SK-N-DZ (cell line): ENCODE data around the gene SPHK2.
A peak's percentile ranks its signal among the peaks of the same experiment; 100 is the strongest.
"Not testable (repeated sequence)": the region's sequence is repeated elsewhere in the genome, so short reads cannot be mapped to it uniquely, and the experiment has no call there.

Experiments
- DNase-seq: peaks from one replicate; pipeline ENCODE4 v3.0.0-alpha.2; 2015; ENCODE audit warnings: low spot score

SPHK2 gene

DNA sequence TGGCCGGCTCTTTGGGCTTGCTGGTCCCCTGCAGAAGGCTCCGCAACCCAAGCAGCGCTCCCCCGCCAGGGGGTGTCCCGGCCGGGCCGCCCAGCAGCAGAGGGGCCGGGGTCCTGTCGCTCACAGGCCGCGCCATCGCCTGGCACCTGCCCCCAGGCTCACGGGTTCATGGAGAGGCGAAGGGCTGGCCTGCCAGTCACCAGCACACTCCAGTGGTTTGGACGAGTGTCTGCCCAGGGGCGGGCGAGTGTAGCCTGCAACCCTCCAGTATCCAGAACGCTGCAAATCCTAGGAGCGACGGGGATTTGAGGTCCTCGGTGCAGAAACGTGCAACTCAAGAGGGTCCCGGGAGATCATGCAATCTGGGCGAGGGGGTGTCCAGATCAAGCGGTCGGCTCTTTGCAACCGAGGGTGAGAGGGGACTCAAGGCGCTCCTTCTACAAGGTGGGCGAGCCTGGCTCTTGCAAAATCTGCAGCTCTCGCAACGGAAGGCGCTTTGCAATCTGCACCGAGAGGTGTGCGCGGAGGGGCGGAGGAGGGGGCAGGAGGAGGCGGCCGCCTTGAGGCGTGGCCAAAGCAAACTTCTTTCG, 17.6 kb downstream of the SPHK2 start, which contains the start of gene DBP:
DBP (minus strand) TSS at position 521 of the 590 bp plus-strand sequence; CDS start at position 136, 385 bp downstream.
- DNase-seq, result no peak

DNA sequence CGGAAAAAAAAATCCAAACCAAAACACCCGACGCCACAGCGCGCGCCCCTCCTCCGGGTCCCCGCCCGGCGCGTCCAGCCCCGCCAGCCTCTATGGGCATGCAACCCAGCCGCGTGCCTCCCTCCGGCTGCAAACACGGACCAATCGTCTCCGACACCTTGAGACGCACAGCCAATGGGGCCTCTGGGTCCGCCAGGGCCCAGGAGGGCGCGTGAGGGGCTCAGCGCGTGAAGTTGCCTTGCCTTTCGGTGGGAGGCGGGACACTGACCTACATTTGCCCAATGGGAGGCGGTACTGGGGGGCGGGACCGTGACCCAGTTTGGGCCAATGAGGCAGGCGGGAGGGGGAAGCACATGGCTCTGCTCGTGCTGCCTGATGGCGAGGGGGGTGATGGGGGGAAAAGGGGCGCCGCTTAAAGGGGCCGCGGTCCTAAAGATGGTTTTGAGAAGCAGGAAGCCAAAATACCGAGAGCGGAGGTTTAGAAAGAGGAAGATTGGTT, 18.2 kb downstream of the SPHK2 start:
- peak; percentile 98 for DNase-seq

DNA sequence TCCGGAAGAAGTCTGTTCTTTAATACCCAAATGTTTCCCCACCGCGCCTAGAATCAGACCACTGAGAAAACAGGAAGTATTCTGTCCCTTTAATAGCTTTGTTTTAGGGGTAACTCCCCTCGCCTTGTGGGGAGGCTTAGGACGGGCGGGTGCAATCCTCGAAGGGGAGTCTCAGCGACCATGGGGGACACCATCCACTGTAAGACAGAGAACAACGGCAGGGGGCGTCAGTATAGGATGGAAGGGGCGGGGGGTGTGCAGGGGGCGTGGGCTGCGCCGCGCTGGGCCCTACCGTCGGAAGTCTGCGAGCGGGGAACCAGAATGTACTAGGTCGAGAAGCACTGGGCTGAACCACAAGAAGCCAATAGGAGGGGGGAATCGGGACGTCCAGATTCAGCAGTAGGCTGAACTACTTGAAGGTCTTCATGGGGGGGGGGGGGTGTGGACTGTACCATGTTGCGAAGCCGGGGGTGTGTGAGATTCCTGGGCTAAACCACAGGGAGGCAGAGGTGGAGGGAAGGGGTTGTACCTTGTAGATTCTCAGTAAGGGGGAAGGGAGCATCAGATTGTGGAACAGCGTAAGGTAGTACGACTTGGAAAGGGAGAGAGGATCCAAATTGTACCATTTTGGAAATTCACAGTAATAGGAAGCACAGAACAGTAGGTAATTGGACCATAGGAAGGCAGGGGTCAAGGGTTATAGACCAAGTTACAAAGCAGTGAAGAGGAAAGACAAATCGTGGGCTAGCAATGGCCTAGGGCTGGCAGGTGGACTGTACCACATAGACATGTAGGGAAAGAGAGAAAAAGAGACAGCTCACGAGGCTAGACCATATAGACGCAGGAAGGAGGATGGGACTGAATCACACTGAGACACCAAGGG, 18.9 kb downstream of the SPHK2 start:
- peak; percentile 90 for DNase-seq

DNA sequence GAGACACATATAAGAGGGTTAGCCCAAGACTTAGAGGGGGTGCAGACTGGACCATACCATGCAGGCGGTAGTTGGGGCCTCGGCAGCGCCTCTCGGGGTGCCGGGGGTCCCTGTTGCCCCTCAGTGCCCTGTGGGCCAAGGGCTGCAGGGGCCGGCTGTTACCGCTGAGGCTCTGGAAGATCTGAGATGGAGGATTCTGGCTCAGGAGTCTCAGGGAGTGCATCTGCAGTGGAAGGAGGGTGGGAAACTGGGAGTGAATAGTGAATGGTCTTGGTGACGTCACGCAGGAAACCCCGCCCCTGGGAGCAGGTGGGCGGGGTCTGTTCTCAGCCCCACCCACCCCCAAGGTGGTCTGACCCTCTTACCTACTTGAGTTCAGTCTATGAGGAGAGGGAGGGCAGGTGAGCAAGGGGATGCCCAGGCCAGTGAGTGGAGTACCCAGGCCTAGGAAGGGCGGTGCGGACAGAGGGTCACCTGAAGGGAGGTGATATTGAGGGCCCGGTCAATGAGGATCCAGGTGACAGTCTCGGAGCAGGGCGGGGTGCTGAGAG, 19.6 kb downstream of the SPHK2 start:
- no peak for DNase-seq

DNA sequence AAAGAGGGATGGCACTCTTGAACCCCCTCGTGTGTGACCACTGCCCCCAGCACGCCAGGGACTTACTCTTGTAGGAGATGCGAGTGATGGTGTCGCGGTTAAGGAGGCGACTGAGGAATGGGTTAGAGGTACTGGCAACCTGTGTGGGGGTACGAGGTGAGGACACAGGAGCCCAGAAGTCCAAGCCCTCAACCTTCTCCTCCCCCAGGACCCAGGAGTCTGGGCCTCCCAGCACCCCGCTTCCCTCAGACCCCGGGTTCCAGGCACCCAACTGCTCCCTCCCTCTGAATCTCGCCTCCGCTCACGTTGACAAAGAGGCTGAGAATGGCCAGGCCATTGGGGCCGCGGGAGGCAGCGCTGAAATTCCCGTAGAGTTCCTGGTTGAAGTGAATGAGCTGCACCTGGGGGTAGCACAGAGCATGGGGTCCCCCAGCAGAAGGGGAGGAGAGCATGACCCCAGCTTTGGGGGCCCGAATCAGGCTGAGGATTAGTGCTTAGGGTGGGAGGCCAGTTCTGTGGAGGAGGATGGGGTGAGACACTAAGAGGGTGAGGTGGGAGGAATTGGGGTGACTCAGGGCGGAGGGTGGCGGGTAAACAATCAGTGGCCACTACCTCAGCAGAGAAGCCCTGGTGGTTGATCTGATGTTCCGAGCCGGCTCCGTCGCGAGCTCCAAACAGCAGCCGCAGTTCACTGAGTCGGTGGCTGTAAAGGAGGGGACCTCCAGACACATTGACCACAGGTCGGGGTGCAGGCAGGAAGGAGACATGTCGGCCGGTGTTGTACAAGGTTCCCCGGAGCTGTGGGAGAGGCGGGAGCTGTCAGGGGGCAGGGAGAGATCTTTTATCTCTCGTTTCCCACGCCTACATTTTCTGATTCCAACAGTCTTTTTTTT, 20.4 kb downstream of the SPHK2 start:
- no peak for DNase-seq

DNA sequence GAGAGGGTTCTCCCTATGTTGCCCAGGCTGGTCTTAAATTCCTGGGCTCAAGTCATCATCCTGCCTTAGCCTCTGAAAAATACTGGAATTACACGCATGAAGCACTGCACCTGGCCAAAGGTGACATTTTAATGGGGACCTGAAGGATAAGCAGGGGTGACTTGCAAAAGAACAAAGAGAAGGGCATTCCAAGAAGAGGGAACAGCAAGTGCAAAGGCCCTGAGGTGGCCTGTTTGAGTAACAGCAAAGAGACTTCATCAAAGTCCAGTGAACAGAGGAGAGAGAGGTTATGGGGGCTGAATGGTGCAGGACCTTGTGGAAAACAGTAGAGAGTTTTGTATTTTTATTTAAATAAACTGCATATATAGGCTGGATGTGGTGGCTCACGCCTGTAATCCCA, 22.5 kb downstream of the SPHK2 start:
- DNase-seq, result no peak

DNA sequence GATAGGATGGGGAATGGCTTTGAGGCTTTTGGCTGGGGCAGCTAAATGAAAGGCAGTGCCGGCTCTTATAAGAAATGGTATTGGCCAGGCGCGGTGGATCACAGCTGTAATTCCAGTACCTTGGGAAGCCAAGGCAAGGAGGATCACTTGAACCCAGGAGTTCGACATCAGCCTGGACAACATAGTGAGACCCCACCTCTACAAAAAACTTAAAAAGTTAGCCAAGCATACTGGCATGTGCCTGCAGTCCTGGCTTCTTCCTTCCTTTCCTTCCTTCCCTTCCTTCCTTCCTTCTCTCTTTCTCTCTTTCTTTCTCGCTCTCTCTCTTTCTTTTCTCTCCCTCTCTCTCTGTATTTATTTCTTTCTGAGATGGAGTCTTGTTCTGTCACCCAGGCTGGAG, 23.6 kb downstream of the SPHK2 start:
- DNase-seq, result no peak

DNA sequence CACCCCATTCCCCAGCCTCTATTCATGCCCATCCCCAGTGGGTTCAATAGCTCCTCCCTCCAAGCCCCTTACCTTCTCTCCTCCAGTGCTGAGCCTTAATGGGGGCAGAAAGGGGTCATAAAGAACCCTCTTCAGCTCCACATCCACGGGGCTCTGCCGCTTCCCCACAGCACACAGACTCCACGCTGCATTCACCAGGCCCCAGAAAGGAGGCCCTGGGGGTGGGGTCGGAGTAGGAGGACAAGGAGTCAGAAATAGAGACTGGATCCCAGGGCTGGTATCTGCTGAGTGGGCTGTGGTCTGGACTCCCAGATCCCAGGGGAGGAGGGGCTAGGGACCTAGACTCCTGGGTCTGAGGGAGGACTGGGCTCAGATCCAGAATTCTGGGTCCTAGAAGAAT, 25.0 kb downstream of the SPHK2 start:
- no peak for DNase-seq

DNA sequence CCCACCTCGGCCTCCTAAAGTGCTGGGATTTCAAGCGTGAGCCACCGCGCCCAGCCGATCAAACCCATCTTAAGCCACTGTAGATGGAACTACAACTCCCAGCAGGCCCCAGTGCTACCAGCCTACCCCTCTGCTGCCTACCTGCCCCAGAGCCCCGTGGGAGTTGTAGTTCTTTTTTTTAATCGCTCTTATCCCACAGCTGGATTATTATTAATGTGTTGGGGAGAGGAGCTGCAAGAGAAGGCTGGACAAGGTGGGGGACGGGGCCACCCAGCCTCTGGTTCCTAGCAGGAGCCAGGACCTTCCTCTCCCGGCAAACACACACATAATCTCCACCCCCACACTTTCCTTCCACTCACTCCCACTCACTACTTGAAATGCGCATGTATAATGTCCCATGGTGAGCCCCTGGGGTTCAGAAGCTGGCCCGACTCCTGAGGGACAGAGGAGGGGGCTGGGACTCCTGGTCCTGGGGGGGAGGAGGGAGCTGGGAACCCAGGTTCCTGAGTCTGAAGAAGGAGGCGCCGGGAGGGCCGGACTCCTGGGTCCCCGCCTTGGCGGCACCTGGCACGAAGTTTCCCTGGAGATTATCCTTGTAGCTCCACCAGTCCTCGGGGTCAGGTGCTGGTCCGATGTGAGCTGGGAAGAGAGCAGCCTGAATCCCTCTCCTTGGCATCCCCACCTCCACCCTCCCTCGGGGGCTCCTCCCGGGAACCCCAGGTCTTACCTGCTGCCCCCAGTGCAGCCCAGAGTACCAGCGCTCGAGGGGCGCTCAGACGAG, 25.7 kb downstream of the SPHK2 start:
- peak; percentile 69 for DNase-seq

DNA sequence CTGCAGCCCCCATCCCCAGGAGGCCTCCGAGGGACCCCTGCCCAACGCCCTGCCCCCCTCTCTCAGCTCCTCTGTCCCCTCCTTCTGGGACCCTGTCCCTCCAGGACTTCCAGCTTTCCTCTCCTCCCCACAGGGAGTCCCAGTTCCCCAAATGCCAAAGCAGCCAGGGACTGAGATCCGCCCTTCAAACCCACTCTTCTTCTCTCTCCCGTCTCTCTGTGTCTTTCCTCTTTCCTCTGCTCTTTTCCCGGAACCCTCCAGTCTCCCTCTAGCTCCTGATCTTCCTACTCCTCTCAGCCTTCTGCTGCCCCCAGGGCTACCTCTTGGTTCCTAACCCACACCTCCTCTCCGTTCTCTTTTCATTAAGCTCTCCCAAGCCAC, 26.3 kb downstream of the SPHK2 start:
- DNase-seq, result no peak

DNA sequence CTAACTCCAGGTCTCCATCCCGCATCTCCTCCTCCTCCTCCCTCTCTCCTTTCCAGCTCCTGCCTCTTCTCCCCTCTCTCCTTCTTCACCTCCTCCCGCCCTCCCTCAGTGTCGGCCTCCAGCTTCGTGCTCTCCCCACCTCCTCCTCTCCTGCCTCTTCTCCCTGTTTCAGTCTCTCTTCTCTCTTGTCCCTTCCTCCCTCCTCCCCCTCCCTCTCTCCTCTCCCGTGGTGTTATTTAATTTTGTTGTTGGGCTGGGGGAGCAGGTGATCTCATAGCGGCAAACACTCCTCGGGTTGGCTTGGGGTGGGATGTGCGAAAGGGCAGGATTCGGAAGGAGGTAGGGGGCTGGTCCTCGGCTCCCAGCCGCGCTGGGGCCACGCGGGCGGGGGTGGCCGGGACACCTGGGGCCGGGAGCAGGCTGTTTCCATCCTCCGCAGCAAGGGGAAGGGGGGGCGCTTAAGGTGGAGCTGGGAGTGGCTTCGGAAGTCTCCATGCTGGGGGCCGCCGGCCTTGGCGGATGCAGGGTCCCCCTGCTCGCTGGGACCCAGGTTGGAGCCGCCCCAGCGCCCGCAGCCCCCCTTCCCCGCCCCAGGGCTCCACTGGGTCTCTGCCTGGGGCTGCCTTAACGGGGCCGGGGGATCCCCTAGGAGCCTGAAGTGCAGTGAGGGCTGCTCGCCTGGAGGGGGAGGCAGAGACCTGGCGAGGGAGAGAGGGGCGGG, 26.9 kb downstream of the SPHK2 start, which contains the start of gene CA11:
CA11 (minus strand) TSS at position 187 of the 721 bp plus-strand sequence. CDS start 555 bp downstream, outside the sequence.
- peak; percentile 82 for DNase-seq

DNA sequence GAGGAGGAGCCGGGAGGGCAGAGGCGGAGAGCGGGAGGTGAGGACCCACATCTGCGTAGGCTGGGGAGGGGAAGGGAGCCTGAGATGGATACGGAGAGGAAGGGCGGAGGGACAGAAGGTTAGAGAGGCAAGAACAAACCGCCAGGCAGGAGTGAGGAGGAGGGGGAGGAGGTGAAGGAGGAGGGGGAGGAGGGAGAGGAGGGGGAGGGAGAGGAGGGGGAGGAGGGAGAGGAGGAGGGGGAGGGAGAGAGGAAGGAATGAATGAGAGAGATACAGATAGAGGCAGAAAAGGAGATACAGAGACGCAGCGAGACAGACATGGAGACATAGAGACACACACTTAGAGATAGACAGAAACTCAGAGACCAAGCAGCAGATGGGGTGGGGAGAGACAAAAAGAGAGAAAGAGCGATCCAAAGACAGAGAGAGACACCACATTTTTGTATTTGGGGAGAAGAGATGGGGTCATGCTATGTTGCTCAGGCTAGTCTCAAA, 27.5 kb downstream of the SPHK2 start:
- no peak for DNase-seq

DNA sequence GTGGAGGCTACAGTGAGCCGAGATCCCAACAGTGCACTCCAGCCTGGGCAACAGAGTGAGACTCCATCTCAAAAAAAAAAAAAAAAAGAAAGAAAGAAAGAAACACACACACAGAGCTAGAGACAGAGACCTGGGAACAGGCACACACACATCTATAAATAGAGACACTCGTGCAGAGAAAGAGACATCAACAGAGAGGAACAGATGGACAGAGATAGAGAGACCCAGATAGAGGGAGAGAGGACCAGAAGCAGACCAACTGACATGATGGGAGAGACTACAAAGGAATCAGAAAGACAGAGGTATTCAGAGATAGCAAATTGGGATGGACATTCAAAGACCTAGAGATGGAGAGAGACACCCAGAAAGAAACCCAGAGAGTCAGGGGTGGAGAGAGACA, 28.8 kb downstream of the SPHK2 start:
- no peak for DNase-seq

DNA sequence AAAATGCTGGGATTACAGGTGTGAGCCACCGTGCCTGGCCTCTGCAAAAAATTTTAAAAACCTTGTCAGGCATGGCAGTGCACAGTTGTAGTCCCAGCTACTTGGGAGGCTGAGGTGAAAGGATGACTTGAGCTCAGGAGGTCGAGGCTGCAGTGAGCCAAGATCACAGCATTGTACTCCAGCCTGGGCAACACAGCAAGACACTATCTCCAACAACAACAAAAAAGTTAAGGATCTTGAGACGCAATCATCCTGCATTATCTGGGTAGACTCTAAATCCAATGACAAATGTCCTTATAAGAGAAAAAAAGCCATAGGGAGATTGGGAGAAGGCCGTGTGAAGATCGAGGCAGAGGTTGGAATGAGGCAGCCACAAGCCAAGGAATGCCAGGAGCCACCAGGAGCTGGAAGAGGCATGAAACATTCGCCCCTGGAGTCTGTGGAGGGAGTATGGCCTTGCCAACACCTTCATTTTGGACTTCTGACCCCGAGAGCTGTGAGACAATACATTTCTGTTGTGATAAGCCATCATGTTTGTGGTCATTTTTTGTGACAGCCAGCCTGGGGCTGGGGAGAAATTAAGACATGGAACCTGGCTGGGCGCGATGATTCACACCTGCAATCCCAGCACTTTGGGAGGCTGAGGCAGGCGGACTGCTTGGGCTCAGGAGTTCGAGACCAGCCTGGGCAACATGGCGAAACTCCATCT, 31.8 kb downstream of the SPHK2 start:
- no peak for DNase-seq

DNA sequence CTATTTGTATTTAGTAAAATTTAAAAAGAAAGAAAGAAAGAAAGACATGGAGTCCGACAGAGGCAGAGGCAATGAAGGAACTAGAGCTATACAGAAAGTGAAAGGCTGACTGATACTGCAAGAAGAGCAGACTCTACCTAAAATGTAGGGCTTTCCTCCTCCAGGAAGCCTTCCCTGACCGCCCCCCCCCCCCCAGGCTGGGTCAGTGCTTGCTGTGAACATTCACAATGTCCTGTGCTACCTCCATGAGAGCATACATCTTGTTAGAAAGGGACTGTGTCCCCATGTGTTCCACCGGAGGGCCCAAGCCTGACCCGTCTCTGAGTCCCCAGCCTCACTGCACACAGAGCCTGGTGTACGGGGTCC, 32.4 kb downstream of the SPHK2 start:
- DNase-seq, result no peak

DNA sequence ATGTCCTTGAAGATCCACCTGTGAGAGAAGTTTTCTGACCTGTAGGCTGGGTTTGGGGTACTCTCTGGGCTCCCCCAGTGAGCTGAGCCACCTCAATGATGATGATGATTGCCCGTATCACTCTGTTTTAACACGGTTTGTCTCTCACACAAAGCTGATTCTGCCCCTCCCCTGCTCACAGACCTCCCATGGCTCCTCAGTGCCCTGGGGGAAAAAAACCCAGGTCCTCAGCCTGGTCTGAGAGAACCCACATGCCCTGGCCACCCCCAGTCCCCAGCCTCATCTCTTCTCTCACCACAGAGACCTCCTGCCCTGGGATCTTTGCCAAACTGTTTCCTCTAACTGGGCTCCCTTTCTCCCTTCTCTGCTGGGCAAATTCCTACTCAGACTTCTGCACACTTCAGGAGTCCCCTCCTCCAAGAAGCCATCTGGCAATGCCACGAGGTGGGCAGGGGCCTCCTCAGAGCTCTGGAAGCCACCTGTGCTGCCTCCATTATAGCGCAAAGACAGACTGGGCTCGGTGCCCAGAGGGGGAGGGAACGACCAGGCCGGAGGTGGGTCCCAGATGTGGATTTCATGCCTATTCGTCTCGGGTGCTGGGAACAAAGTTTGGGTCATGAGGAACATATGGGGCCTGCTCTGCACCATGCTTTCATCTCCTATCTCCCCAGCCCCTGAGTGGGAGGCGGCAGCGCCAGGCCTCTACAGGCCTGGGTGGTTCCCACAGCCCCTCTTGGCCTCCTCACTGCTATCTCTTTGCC, 35.2 kb downstream of the SPHK2 start:
- no peak for DNase-seq

DNA sequence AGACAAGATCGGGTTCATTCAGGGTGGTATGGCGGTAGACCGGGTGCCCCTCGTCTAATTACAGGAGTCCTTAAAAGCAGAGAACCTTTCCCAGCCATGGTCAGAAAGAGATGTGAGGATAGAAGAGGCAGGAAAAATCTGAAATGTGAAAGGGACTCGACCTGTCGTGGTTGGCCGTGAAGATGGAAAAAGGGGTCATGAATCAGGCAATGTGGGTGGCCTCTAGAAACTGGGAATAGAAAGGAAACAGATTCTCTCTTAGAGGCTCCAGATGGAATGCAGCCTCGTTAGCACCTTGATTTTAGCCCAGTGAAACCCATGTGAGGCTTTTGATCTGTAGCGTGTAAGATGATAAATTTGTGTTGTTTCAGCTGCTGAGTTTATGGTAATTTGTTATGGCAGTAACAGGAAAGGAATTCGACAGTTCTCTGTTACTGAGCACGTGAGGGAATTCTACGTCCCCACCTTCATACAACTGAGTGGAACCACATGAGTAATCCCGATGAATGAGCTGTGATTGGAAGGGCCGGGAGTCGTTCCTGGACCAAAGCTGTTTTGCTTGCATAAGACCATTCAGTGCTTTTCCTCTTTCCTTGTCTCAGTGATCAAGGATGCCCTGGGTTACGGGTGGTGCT, 37.7 kb downstream of the SPHK2 start:
- DNase-seq, result no peak

DNA sequence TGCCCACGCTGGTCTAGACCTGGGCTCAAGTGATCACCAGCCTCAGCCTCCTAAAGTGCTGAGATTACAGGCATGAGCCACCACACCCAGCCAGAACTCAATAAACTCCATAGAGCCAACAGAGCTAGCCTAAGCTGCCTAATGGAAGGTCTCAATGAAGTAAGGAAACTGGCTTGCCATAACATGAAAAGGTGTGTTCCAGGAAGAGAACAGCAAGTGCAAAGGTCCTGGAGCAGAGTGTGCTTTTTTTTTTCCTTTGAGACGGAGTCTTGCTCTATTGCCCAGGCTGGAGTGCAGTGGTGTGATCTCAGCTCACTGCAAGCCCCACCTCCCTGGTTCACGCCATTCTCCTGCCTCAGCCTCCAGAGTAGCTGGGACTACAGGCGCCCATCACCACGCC, 38.5 kb downstream of the SPHK2 start:
- DNase-seq, result not testable (repeated sequence)
